H1 (cell line): ENCODE results near the gene KRT3.

ENCODE experiments used
- EGR1 ChIP-seq: IDR thresholded peaks from 2 replicates; pipeline ENCODE4 v1.6.1; 2011; ENCODE audit warnings: low read depth, low read length, borderline replicate concordance
- EZH2 ChIP-seq: fragments of 200-600 bp; sonication (generic); IDR thresholded peaks from 2 replicates; pipeline ENCODE4 v1.7.1; 2012; ENCODE audit warnings: low read depth, mild to moderate bottlenecking, moderate library complexity, low read length, inconsistent platforms; ENCODE audit not compliant: severe bottlenecking
- RNF2 ChIP-seq: fragments of 200-900, 300-1000 bp; sonication (generic); IDR thresholded peaks from 2 replicates; pipeline ENCODE4 v1.7.1; 2016; ENCODE audit warnings: borderline replicate concordance, low read depth, mild to moderate bottlenecking, antibody characterized with exemption, low read length; ENCODE audit not compliant: poor library complexity, severe bottlenecking; ENCODE audit errors: missing control alignments
- SUZ12 ChIP-seq: fragments of 200-600 bp; sonication (generic); IDR thresholded peaks from 2 replicates; pipeline ENCODE4 v1.6.1; 2012; ENCODE audit warnings: mild to moderate bottlenecking, inconsistent platforms, low read length, moderate library complexity, mixed read lengths
- TF ChIP-seq, protein P1 (sequence below), 3 experiments: IDR thresholded peaks; 1 replicate in 2 of 3; 2 replicates in 1 of 3; pipeline versions ENCODE4 v1.5.1 to v1.6.1; 2011; ENCODE audit warnings: low read length in 3 of 3, mild to moderate bottlenecking in 3 of 3, inconsistent platforms in 2 of 3, low read depth in 1 of 3, moderate library complexity in 1 of 3; ENCODE audit not compliant: insufficient read depth in 1 of 3; ENCODE audit errors: control extremely low read depth in 1 of 3

DNA sequence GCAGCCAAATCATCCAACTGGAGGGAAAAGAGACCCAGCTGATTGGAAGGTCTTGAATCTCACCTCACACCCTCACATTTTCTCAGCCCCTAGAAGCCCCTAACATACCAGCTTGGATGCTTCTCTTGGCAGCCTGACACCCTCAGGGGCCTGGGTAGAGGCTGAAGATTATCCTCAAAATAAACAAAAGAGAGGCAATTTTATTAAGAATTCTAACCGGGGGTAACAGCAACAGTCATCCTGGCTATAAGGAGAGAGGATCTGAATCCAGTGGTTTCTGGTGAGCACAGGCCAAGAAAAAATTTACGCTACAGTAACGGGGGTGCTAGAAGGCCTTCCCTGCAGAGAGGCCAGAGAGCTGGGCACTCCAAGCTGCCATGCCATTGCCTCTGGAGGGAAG is 40.4 kb downstream of the KRT3 start:
- TF ChIP-seq, protein P1, sequence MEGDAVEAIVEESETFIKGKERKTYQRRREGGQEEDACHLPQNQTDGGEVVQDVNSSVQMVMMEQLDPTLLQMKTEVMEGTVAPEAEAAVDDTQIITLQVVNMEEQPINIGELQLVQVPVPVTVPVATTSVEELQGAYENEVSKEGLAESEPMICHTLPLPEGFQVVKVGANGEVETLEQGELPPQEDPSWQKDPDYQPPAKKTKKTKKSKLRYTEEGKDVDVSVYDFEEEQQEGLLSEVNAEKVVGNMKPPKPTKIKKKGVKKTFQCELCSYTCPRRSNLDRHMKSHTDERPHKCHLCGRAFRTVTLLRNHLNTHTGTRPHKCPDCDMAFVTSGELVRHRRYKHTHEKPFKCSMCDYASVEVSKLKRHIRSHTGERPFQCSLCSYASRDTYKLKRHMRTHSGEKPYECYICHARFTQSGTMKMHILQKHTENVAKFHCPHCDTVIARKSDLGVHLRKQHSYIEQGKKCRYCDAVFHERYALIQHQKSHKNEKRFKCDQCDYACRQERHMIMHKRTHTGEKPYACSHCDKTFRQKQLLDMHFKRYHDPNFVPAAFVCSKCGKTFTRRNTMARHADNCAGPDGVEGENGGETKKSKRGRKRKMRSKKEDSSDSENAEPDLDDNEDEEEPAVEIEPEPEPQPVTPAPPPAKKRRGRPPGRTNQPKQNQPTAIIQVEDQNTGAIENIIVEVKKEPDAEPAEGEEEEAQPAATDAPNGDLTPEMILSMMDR (IDR thresholded peaks at IDR 0.05; ENCODE audit: control extremely low read depth in 1 of 3, insufficient read depth in 1 of 3, low read depth in 1 of 3, low read length in 3 of 3), result no peak
- TF ChIP-seq EGR1, result no peak
- TF ChIP-seq SUZ12, result no peak
- TF ChIP-seq EZH2, result no peak
- no peak for TF ChIP-seq RNF2
